ENCODE data around the gene COX6A2. TPM values are rescaled to one million over a fixed set of nuclear protein-coding genes. Genes with fewer than 3 reads are reported as not detected.
A peak's percentile ranks its signal among the peaks of the same experiment; 100 is the strongest.

Gene COX6A2
- total RNA-seq (not detected), polyA plus RNA-seq (under 1 TPM in 2 of 3 donors, not detected in 1; 0.79 to 0.80 TPM)
- long read RNA-seq, donor 1, result 0 reads
- long read RNA-seq, donor 2, result 0 reads

DNA sequence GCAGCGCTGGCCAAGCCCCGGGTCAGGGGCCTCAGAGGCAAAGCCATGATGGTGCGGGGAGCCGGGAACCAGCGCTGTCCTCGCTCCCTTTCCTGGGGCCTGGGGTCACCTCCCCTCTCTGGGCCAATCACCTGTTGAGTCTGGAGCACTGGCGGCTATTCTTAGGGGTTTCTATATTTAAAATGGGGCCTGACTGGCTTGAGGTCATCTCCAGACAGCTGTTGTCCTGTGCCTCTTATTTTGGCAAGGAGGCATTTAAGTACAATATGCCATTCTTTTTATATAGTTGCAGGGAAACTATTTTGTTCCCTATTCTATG is at the start of gene COX6A2:
Gene COX6A2, minus strand, starts transcription at position 82 of the 319 bp plus-strand sequence. Its CDS starts 35 bp downstream, at position 47.
- Histone ChIP-seq H3K4me1 (peaks cover 0 to 17% (median 7%) of the 10 kb centered on the region in 6 donors), H3K27me3 (replicated peaks in 1 of 7) (peaks cover 0 to 12% (median 0%) of the 10 kb centered on the region in 7 donors), H3K36me3 (no peaks in the 10 kb centered on the region), H3K27ac (no peak within 1 kb of the TSS), H3K4me3 (peak within 1 kb of the TSS in 5 of 8 donors; percentile 22 to 64 (median 32)), H3K9me3 (no peaks in the 10 kb centered on the region)
- DNase-seq, result no peak
- intact Hi-C loops (cut with DNase I; ENCODE audit: low total_unique reads), result no loop called here
- TF ChIP-seq POLR2A (IDR thresholded peaks at IDR 0.05), result no peak
- TF ChIP-seq POLR2AphosphoS5 (IDR thresholded peaks at IDR 0.05), result no peak
- TF ChIP-seq CTCF (IDR thresholded peaks at IDR 0.05 in 8 of 11, conservative IDR thresholded peaks at IDR 0.05 in 3 of 11), result no peak
- WGBS, 5 donors, result 78 to 93% (median 80%) methylated on average over 5 to 7 of the region's 7 CpGs

GRCh38 chr16:31477220-31478216 is 49.4 kb upstream of the COX6A2 start:
- WGBS, 5 donors, result 30 to 57% (median 35%) methylated on average over 34 to 67 of the region's 67 CpGs
- Histone ChIP-seq H3K4me3 (peak overlapping the region; percentile 35 to 80 (median 46)), H3K4me1 (peaks cover under 1 to 72% (median 38%) of the 10 kb centered on the region in 6 donors), H3K9me3 (no peaks in the 10 kb centered on the region), H3K36me3 (peaks cover 0 to 50% (median 0%) of the 10 kb centered on the region in 6 donors), H3K27ac (peak overlapping the region in 6 of 8 donors; percentile 32 to 84 (median 63)), H3K27me3 (replicated peaks in 1 of 7) (peaks cover 0 to 69% (median 4%) of the 10 kb centered on the region in 7 donors)
- TF ChIP-seq CTCF (IDR thresholded peaks at IDR 0.05 in 8 of 11, conservative IDR thresholded peaks at IDR 0.05 in 3 of 11) (peak in 1 of 11 experiments; percentile 11), POLR2A (IDR thresholded peaks at IDR 0.05) (no peak), POLR2AphosphoS5 (IDR thresholded peaks at IDR 0.05) (peak; percentile 31 to 72 (median 51))
- intact Hi-C loops (cut with DNase I; ENCODE audit: low total_unique reads), result no loop called here
- peak; percentile 90 for DNase-seq

DNA sequence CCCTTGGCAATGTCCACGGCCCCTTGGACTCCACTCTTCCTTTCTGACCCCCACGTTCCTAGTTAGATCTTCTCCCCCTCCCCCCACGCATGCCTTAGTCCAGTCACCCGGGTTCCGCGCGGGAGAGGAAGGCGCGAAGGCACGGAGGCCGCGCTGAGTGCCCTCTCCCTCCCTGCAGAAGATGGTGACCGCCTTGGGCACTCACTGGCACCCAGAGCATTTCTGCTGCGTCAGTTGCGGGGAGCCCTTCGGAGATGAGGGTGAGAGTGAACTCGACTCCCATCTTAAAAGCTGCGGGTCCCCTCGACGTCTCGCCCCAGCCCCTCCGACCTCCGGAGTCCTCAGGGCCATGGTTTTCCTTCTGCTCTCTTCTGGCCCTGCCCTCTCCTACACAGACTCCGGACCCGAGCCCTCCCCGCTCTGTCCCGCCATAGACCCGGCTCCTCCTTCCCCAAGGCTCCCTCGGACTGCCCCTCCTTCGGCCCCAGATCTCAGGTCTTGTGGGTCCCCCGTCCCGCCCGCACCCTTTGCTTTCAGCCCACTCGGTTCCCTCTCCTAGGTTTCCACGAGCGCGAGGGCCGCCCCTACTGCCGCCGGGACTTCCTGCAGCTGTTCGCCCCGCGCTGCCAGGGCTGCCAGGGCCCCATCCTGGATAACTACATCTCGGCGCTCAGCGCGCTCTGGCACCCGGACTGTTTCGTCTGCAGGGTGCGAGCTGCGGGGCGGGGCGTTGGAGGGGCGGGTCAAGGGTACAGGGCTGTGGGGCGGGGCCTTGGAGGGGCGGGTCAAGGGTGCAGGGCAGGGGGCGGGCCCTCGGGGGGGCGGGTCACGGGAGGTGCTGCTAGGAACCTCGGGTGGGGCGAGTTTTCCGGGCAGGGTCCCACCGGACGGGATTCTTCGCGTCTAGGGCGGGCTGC is 48.4 kb upstream of the COX6A2 start:
- TF ChIP-seq POLR2A (IDR thresholded peaks at IDR 0.05) (no peak), POLR2AphosphoS5 (IDR thresholded peaks at IDR 0.05) (peak; percentile 85 to 89 (median 86))
- Histone ChIP-seq H3K36me3 (peaks cover 0 to 50% (median 0%) of the 10 kb centered on the region in 6 donors), H3K4me3 (peak overlapping the region; percentile 35 to 80 (median 46)), H3K9me3 (no peaks in the 10 kb centered on the region), H3K27me3 (replicated peaks in 1 of 7) (peaks cover 0 to 69% (median 14%) of the 10 kb centered on the region in 7 donors), H3K27ac (peak overlapping the region in 6 of 8 donors; percentile 32 to 84 (median 63)), H3K4me1 (peaks cover 6 to 81% (median 48%) of the 10 kb centered on the region in 6 donors)
- 11 to 45% (median 20%) methylated on average over 43 to 68 of the region's 68 CpGs for WGBS, 5 donors
- DNase-seq, result peak; percentile 96
- intact Hi-C loops (cut with DNase I; ENCODE audit: low total_unique reads), result no loop called here

- DNase-seq, result peak; percentile 78
- WGBS, 5 donors, result 75 to 94% (median 87%) methylated on average over 26 of the region's 26 CpGs
- Histone ChIP-seq H3K36me3 (peaks cover 0 to 50% (median 0%) of the 10 kb centered on the region in 6 donors), H3K27ac (peak overlapping the region in 2 of 8 donors; percentile 75 to 84), H3K4me3 (peak overlapping the region in 4 of 8 donors; percentile 52 to 80 (median 60)), H3K9me3 (no peaks in the 10 kb centered on the region), H3K27me3 (replicated peaks in 1 of 7) (peaks cover 0 to 72% (median 17%) of the 10 kb centered on the region in 7 donors), H3K4me1 (peaks cover 11 to 81% (median 49%) of the 10 kb centered on the region in 6 donors)
- intact Hi-C loops (cut with DNase I; ENCODE audit: low total_unique reads), result no loop called here
- TF ChIP-seq CTCF (IDR thresholded peaks at IDR 0.05 in 8 of 11, conservative IDR thresholded peaks at IDR 0.05 in 3 of 11) (no peak), POLR2A (IDR thresholded peaks at IDR 0.05) (no peak), POLR2AphosphoS5 (IDR thresholded peaks at IDR 0.05) (no peak)
Observed at GRCh38 chr16:31475946-31476302, 47.8 kb upstream of the COX6A2 start.
